ENCODE results near the gene RPL38.
"Not testable (repeated sequence)": the region's sequence is repeated elsewhere in the genome, so short reads cannot be mapped to it uniquely, and the experiment has no call there.

RPL38 gene

DNA sequence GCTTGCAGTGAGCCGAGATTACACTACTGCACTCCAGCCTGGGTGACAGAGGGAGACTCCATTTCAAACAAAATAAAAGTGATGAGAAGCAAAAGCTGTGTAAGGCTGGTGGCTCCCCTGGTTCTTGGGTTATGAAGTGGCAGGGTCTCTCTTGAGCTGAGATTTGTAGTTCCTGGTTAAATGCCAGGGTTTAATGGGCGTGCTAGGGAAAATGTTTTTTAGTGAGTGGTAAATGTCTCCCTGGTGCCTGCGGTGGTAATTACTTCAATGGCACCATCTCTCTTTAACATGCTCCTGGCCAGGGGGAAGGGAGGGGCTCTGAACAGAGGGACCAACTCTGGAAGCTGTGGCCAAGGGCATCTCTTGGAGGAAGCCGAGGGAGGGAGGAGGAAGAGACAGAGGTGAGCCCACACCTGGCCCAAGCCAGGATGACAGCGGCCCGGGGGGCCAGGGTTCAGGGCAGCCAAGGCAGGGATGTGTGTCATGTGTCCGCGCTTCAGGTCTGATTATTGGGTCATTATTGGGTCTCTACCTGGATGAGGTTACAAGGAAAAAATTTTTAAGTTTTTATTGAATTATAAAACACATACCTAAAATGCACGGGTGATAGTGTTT, 17.8 kb upstream of the RPL38 start:
- no peak for DNase-seq (ENCODE audit: low spot score)

DNA sequence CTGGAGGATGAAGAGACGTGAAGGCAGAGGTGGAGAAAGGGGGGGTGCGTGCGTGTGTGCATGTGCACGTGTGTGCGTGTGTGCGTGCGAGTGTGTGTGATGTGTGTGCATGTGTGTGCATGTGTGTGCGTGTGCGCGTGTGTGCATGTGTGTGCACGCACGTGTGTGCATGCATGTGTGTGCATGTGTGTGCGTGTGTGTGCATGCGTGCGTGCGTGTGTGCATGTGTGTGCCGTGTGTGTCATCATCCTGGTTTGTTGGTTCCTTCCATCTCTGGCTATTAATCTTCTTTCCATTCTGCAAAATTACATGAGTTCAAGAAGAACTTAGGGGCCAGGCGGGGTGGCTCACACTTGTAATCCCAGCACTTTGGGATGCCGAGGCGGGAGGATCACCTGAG, 17.0 kb upstream of the RPL38 start:
- DNase-seq (ENCODE audit: low spot score), result no peak

DNA sequence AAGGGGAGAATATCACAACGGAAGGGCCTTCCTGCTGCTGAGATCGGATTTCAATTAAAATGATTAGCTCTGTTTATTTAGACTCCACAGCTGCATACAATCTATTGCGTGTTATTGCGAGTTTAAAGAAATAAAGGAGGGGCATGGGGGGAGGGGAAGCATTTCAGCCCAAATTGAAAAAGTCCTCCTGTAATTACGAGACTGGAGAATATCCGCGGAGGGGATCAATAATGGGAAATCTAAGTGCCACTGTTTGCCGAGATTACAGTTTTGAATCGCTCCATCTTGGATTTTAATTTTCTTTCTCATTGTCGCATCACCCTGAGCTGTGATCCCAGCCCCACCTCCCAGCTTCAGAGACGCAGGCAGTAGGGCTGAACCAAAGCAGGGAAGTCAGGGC, 15.7 kb upstream of the RPL38 start:
- DNase-seq (ENCODE audit: low spot score), result no peak

DNA sequence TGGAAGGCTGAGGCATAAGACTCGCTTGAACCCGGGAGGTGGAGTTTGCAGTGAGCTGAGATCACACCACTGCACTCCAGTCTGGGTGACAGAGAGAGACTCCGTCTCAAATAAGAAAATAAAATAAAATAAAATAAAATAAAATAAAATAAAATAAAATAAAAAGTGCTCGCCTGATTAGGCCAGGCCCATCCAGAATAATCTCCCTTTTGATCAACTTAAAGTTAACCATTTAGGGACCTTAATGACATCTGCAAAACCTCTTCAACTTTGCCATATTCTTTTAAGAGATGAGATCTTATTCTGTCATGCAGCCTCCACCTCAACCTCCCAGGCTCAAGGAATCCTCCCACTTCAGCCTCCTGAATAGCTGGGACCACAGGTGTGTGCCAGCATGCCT, 14.8 kb upstream of the RPL38 start:
- DNase-seq (ENCODE audit: low spot score), result not testable (repeated sequence)

DNA sequence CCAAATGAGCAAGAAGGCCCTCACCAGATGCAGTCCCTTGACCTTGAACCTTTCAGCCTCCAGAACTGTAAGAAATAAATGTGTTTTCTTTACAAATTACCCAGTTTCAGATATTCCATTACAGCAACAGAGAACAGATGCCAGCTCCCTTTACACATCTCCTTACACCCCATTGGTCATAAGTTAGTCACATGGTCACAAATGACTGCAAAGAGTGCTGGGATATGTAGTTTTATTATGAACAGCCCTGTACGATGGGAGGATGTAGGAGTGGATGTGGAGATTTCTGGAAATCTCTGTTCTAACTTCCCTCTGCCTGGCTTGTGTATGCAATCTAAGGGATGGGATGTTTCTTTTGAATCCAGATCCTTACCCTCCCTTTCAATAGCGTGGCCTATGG, 13.3 kb upstream of the RPL38 start:
- peak; percentile 60 for DNase-seq (ENCODE audit: low spot score)

GRCh38 chr17:74190807-74191406, 12.6 kb upstream of the RPL38 start:
- peak; percentile 50 for DNase-seq (ENCODE audit: low spot score)

- no peak for DNase-seq (ENCODE audit: low spot score)
Measured at GRCh38 chr17:74192950-74193781, 10.3 kb upstream of the RPL38 start.

DNA sequence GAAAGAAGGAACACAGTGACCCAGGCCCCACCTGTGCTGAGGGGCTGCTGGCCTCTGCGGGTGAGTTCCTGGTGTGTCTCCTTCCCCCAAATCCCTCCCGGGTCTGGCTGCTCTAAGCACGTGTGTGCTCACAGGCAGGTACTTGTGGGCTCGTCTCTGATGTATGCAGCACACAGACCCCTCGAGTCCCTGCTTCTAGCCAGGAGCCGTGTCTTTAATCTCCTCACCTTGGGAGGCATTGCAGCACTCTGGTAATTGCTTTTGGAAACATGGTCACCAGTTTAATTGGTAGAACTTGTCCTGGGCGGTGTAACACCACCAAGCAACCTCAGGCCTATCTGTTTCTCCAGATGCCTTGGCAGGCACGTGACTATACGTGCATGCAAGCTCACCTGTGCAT, 8.8 kb upstream of the RPL38 start:
- no peak for DNase-seq (ENCODE audit: low spot score)

DNA sequence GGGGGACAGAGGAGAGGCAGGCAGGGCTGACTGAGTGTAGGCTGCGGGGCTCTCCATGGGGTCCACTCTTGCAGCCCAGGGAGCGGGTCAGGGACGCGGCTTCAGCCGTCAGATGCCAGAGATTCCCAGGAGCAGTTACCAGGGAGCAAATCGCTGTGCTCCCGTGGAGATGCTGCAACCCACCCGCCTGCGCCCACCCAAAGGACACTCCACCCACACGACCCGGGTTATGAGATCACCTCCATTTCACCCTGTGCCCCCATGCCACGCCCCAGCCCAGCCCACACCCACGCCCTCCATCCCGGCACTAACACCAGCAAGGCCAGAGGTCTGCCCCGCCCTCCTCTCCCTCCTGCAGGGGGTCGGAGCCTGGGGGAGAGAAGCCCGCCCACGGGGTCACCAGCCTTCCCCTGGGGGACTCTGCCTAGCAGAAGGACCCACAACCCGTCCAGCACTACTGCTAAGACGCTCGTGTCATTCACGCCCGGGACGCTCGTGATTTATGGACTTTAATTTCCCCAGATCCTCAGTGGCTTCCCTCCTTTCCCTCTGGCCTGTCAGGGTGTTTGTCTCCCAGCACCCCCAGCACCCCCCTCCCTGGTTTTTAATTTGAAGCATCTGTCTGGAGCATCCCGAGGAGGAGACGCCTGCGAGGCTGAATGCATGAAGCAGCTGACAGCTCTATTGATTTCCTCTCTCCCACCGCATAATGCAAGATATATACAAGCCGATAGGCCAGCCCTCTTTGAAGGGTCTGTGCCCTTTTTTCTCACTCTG, 6.7 kb upstream of the RPL38 start:
- no peak for DNase-seq (ENCODE audit: low spot score)

GRCh38 chr17:74197801-74198200, 5.7 kb upstream of the RPL38 start:
- no peak for DNase-seq (ENCODE audit: low spot score)

GRCh38 chr17:74198694-74199093, 4.8 kb upstream of the RPL38 start:
- no peak for DNase-seq (ENCODE audit: low spot score)

DNA sequence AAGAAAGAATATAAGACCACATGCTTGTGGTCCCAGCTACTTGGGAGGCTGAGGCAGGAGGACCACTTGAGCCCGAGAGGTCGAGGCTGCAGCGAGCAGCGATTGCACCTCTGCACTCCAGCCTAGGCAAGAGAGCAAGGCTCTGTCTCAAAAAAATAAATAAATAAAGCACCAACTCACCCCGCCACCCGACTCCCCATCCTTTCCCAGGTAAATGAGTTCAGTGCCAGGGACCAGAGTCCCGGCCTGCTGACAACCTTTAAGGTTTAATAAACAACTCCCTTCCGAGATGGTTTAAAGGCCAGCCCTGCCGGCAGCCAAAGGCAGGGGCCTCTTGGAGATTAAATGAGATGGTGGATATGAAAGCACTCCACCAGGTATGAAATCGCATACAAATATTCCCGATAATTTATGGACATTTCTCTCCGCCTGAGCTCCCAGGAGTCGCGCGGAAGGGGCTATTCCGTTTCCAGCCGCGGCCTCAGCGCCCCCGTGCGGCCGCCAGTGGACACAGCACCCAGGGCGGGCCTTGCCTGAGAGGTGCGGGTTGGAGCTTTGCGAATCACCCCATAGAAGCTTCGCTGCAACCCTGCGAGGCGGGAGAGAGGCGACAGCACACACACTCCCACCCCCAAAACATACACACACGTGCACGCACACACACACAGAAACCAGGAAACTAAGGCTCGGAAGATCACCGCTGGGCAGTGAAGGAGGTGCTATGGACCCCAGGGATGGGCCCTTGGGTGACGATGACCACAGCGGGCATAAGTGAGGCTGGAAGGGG, 4.0 kb upstream of the RPL38 start:
- peak; percentile 87 for DNase-seq (ENCODE audit: low spot score)

- DNase-seq (ENCODE audit: low spot score), result no peak
Measured at GRCh38 chr17:74200112-74200511, 3.4 kb upstream of the RPL38 start.

DNA sequence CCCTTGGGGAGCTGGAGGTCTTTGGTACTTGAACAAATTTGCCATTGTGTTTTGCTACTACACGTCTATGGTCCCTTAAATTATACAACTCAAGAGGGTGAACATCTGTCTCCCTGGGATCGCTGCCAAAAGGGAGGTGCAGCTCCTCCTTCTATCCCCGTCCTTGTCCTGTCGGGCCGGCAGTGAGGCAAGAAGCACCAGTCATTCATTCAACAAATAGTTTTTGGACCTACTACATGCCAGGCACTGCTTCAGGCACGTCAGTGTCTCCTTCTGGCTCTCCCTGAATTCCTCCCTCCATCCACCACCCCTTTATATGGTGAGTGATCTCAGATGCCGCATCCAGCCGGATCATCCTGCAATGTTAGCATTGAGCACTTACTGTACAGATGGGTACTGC, 2.2 kb upstream of the RPL38 start:
- DNase-seq (ENCODE audit: low spot score), result peak; percentile 66

DNA sequence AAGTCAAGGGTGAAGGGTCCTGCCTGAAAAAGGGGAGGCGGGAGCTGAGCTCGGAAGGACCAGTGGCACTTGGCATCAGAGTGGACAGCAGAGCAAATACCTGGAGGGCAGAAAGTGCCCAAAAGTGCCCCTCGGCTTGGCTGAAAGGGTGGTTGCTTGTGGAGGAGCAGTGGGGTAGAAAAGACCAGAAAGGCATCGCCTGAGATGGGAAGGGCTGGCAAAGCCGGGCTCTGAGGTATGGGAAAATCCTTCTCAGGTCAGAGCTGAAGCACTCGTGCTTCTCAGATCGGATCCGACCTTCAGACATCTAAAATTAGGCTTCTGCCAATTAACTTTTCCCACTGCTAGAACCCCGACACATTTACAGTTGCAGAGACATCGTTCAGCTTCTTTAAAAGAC, 1.5 kb upstream of the RPL38 start:
- no peak for DNase-seq (ENCODE audit: low spot score)

- no peak for DNase-seq (ENCODE audit: low spot score)
Measured at GRCh38 chr17:74202938-74203337, 540 bp upstream of the RPL38 start.

- no peak for DNase-seq (ENCODE audit: low spot score)
Measured at GRCh38 chr17:74204474-74204873, 996 bp downstream of the RPL38 start.

- no peak for DNase-seq (ENCODE audit: low spot score)
Measured at GRCh38 chr17:74205274-74205673, 1.8 kb downstream of the RPL38 start.

GRCh38 chr17:74206332-74206818, 2.9 kb downstream of the RPL38 start:
- no peak for DNase-seq (ENCODE audit: low spot score)

DNA sequence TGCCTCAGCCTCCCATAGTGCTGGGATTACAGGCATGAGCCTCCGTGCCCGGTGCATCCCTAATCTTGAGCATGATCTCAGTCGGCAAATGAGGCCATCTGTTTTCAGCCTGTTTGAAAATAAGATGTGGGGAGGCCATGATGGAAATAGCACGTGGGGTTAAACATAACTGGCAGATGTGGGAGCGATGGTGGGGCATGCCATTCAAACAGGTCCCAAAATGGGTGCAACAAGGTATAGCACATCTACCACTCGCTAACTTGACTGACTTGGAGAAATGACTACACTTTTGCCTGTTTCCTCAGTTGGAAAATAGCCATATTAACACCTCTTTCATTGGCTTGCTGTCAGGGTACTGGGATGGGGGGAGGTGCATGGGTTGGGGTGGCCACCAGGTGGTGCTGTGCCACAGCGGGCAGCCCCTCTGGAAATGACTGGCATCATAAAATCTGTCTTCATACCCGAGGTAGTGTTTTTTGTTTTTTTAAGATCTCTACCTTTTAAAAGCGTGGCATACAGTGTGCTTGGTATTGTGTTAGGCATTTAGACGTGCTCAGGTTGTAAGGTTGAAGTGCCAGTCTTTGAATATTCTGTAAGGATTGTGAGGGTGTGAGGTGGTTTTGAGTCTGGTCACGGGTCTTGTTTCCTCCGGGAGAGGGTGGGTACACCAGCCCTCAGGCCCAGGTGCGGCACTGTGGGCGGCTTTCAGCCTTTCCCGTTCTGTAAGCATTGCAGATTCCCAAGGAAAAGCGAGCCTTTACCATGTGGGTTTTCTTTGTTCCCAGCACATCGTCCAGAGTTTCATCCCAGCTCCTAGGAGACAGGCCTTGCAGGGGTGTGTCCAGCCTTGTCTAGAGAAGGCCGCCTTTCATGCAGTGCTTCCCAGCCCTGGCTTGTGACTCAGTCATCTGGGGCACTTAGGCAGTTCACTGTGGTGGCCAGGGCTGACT, 7.0 kb downstream of the RPL38 start:
- DNase-seq (ENCODE audit: low spot score), result peak; percentile 88

Measured in AG08396 (cell line).